GM13977 (cell line): ENCODE results near the gene ADGRF1.

Experiments
- DNase-seq: peaks from one replicate; pipeline ENCODE4 v3.0.0; 2012; ENCODE audit warnings: low spot score
- CTCF ChIP-seq: IDR thresholded peaks from 2 replicates; pipeline ENCODE4 v1.5.1; 2012; ENCODE audit warnings: mild to moderate bottlenecking, control low read depth; ENCODE audit not compliant: insufficient read depth; ENCODE audit errors: extremely low read depth, missing control alignments
- in situ Hi-C: fragments of 300-500 bp; cut with MboI; formaldehyde crosslinking; loops from one replicate; pipeline ENCODE4 v1.12.0; 2022; ENCODE audit warnings: low sequenced_read_pairs, low pct_unique_long_range_greater_than_20kb, mixed read lengths, inconsistent platforms; ENCODE audit not compliant: unreplicated experiment

ADGRF1 gene

GRCh38 chr6:46961232-46961631 lies 80.9 kb downstream of the ADGRF1 start:
- no peak for DNase-seq
- in situ Hi-C loops, result no loop called here
- no peak for TF ChIP-seq CTCF

- no peak for DNase-seq
- in situ Hi-C loops, result no loop called here
- TF ChIP-seq CTCF, result no peak
These were observed 82.7 kb downstream of the ADGRF1 start for GRCh38 chr6:46959419-46959818.

GRCh38 chr6:46956409-46956808 lies 85.7 kb downstream of the ADGRF1 start:
- DNase-seq, result no peak
- in situ Hi-C loops, result no loop called here
- no peak for TF ChIP-seq CTCF

- DNase-seq, result no peak
- in situ Hi-C loops, result no loop called here
- TF ChIP-seq CTCF, result no peak
These were observed 87.2 kb downstream of the ADGRF1 start for GRCh38 chr6:46954837-46955451.

GRCh38 chr6:46953921-46954320 lies 88.2 kb downstream of the ADGRF1 start:
- in situ Hi-C loops, result no loop called here
- TF ChIP-seq CTCF, result no peak
- no peak for DNase-seq

GRCh38 chr6:46949632-46950280 lies 92.4 kb downstream of the ADGRF1 start:
- TF ChIP-seq CTCF, result no peak
- in situ Hi-C loops, result no loop called here
- DNase-seq, result no peak

- no peak for TF ChIP-seq CTCF
- DNase-seq, result no peak
- in situ Hi-C loops, result no loop called here
These were observed 93.4 kb downstream of the ADGRF1 start for GRCh38 chr6:46948699-46949098.
